K562 (cell line): ENCODE results near the gene YBX3. TPM values are rescaled to one million over a fixed set of nuclear protein-coding genes. Genes with fewer than 3 reads are reported as not detected.

Source experiments
- ATAC-seq: fragments of 200-7000 bp; cut with Tn5 transposase; 3 replicates; pipeline ENCODE4 v1.9.1; 2020; ENCODE audit warnings: moderate library complexity
- BruUV-seq: library from RNA; stranded (reverse); fragments of 400-500 nt; replicated peaks from 2 replicates; lab custom pipeline; 2021; lab: Mats Ljungman, UMichigan
- CTCF ChIA-PET: fragments of 300-600 bp; formaldehyde crosslinking; extraction: SDS; loops from one replicate; lab custom pipeline; 2021; ENCODE audit warnings: low intra/inter-chr PET ratio; lab: Yijun Ruan, JAX
- POLR2A ChIA-PET: fragments of 300-600, 350-650 bp; sonication (Branson Sonifier 250); formaldehyde crosslinking; extraction: SDS; loops from one replicate; lab custom pipeline; 2021; ENCODE audit warnings: antibody characterized with exemption, inconsistent platforms; lab: Yijun Ruan, JAX
- DNase-seq, 4 experiments: peaks; one replicate each; pipeline versions ENCODE4 v3.0.0 to v3.0.0-alpha.2; 2011 to 2018; ENCODE audit warnings: low spot score in 3 of 4, mixed read lengths in 3 of 4; ENCODE audit errors: extremely low read depth in 1 of 4
- FAIRE-seq: peaks from 2 replicates; lab custom pipeline; 2011; peaks lifted over from hg19 to GRCh38; lab: Jason Lieb, UNC
- H2AFZ ChIP-seq: 2 replicates; pipeline ENCODE4 v1.6.0; 2011; ENCODE audit warnings: low read depth, low read length, control low read depth, inconsistent platforms
- H3K27ac ChIP-seq: fragments of 200-600 bp; 3 replicates; pipeline ENCODE4 v1.8.0; 2011; ENCODE audit warnings: low read depth, mild to moderate bottlenecking, control low read depth, inconsistent platforms, low read length, moderate library complexity, mixed read lengths; ENCODE audit errors: extremely low read depth
- H3K27me3 ChIP-seq, 2 experiments: fragments of 300-600 bp in 1 of 2; 2 replicates in 1 of 2; 3 replicates in 1 of 2; pipeline versions ENCODE4 v1.6.0 to v1.8.0; 2011; ENCODE audit warnings: inconsistent platforms in 2 of 2, low read length in 2 of 2, mild to moderate bottlenecking in 1 of 2, mixed read lengths in 1 of 2, moderate library complexity in 1 of 2; ENCODE audit not compliant: control insufficient read depth in 2 of 2, insufficient read depth in 2 of 2
- H3K36me3 ChIP-seq: fragments of 300-600 bp; 3 replicates; pipeline ENCODE4 v1.8.0; 2011; ENCODE audit warnings: mild to moderate bottlenecking, low read length, inconsistent platforms; ENCODE audit not compliant: control insufficient read depth, insufficient read depth
- H3K4me1 ChIP-seq, 2 experiments: fragments of 200-600 bp in 1 of 2; replicated peaks in 1 of 2; 2 replicates in 1 of 2; 3 replicates in 1 of 2; pipeline versions ENCODE4 v1.5.1 to v1.8.0; 2011; ENCODE audit warnings: inconsistent platforms in 2 of 2, low read length in 2 of 2, mild to moderate bottlenecking in 1 of 2, mixed read lengths in 1 of 2, moderate library complexity in 1 of 2; ENCODE audit not compliant: control insufficient read depth in 2 of 2, insufficient read depth in 2 of 2
- H3K4me2 ChIP-seq: 2 replicates; pipeline ENCODE4 v1.6.1; 2011; ENCODE audit warnings: low read length, control low read depth, inconsistent platforms, mixed read lengths; ENCODE audit not compliant: insufficient read depth
- H3K4me3 ChIP-seq: fragments of 200-600 bp; sonication (generic), shearing (Covaris generic); 2 replicates; pipeline ENCODE4 v1.5.1; 2016; ENCODE audit warnings: control low read depth, inconsistent platforms
- H3K79me2 ChIP-seq: fragments of 200-600 bp; 3 replicates; pipeline ENCODE4 v1.8.0; 2011; ENCODE audit warnings: low read length, inconsistent platforms; ENCODE audit not compliant: control insufficient read depth, insufficient read depth
- H3K9ac ChIP-seq, 2 experiments: 2 replicates each; pipeline versions ENCODE4 v1.6.0 to v1.6.1; 2011; ENCODE audit warnings: low read depth in 2 of 2, low read length in 2 of 2, control low read depth in 1 of 2, inconsistent platforms in 1 of 2, mild to moderate bottlenecking in 1 of 2, mixed read lengths in 1 of 2; ENCODE audit not compliant: insufficient read depth in 1 of 2
- H3K9me1 ChIP-seq: one replicate; pipeline ENCODE4 v1.6.0; 2011; ENCODE audit warnings: inconsistent platforms, mild to moderate bottlenecking, low read length, moderate library complexity; ENCODE audit not compliant: control insufficient read depth, insufficient read depth
- H3K9me3 ChIP-seq: replicated peaks from 2 replicates; pipeline ENCODE4 v1.5.1; 2011; ENCODE audit warnings: low read depth, low read length, inconsistent platforms; ENCODE audit not compliant: control insufficient read depth, insufficient read depth
- H4K20me1 ChIP-seq: replicated peaks from 2 replicates; pipeline ENCODE4 v1.6.1; 2011; ENCODE audit warnings: low read length, inconsistent platforms, mixed read lengths; ENCODE audit not compliant: control insufficient read depth, insufficient read depth
- CBX2 ChIP-seq: fragments of 200-600 bp; sonication (generic); IDR thresholded peaks from one replicate; pipeline ENCODE4 v1.6.1; 2012; ENCODE audit warnings: mild to moderate bottlenecking, low read length, inconsistent platforms; ENCODE audit not compliant: insufficient read depth, poor library complexity, severe bottlenecking
- CBX8 ChIP-seq: fragments of 200-600 bp; sonication (generic); IDR thresholded peaks from 2 replicates; pipeline ENCODE4 v1.6.1; 2012; ENCODE audit warnings: borderline replicate concordance, mixed run types, low read depth, mild to moderate bottlenecking, moderate library complexity, mixed read lengths, low read length, control low read depth, inconsistent platforms; ENCODE audit not compliant: poor library complexity, severe bottlenecking; ENCODE audit errors: extremely low read depth
- CTCF ChIP-seq, 3 experiments: IDR thresholded peaks in 2 of 3; conservative IDR thresholded peaks in 1 of 3; 2 replicates each; pipeline ENCODE4 v1.5.1; 2011 to 2012; ENCODE audit warnings: low read length in 3 of 3, mild to moderate bottlenecking in 3 of 3, control low read depth in 2 of 3, improper control_type of control experiment in 1 of 3, inconsistent platforms in 1 of 3, low read depth in 1 of 3, mixed read lengths in 1 of 3, moderate library complexity in 1 of 3; ENCODE audit not compliant: insufficient read depth in 2 of 3
- ERF ChIP-seq: fragments of 450-650 bp; formaldehyde crosslinking; IDR thresholded peaks from 2 replicates; pipeline ENCODE4 v1.4.0; 2020; ENCODE audit warnings: mild to moderate bottlenecking, mixed read lengths
- GATAD2A ChIP-seq: fragments of 450-650 bp; IDR thresholded peaks from 2 replicates; pipeline ENCODE4 v1.6.1; 2017
- MCM3 ChIP-seq: fragments of 450-650 bp; IDR thresholded peaks from 2 replicates; pipeline ENCODE4 v1.6.1; 2016
- MTA2 ChIP-seq: fragments of 450-650 bp; IDR thresholded peaks from 2 replicates; pipeline ENCODE4 v1.6.1; 2016; ENCODE audit warnings: low read depth
- PCBP2 ChIP-seq: fragments of 200-400 bp; formaldehyde crosslinking; IDR thresholded peaks from 2 replicates; pipeline ENCODE4 v1.6.1; 2018; ENCODE audit warnings: low read length, low read depth, mild to moderate bottlenecking, moderate library complexity; ENCODE audit not compliant: poor library complexity, severe bottlenecking
- PPARD ChIP-seq: fragments of 250-450 bp; sonication (Bioruptor Pico); IDR thresholded peaks from 2 replicates; pipeline ENCODE4 v1.8.0; 2022; ENCODE audit warnings: inconsistent platforms, mild to moderate bottlenecking, moderate library complexity
- SAFB ChIP-seq: fragments of 200-400 bp; formaldehyde crosslinking; IDR thresholded peaks from 2 replicates; pipeline ENCODE4 v1.6.1; 2017; ENCODE audit warnings: low read depth, low read length, borderline replicate concordance
- SFPQ ChIP-seq: fragments of 200-400 bp; formaldehyde crosslinking; IDR thresholded peaks from 2 replicates; pipeline ENCODE4 v1.6.1; 2017; ENCODE audit warnings: mild to moderate bottlenecking, low read depth, low read length, moderate library complexity
- SIX5 ChIP-seq, 2 experiments: IDR thresholded peaks; 2 replicates each; pipeline ENCODE4 v1.6.1; 2011; ENCODE audit warnings: low read length in 2 of 2, borderline replicate concordance in 1 of 2, low read depth in 1 of 2, mild to moderate bottlenecking in 1 of 2, moderate library complexity in 1 of 2; ENCODE audit not compliant: insufficient read depth in 1 of 2
- TEAD1 ChIP-seq, 2 experiments: fragments of 450-650 bp in 1 of 2; sonication (generic) in 1 of 2; formaldehyde crosslinking; IDR thresholded peaks; 2 replicates each; pipeline versions ENCODE4 v1.4.0 to v1.8.0; 2020 to 2022; ENCODE audit warnings: mild to moderate bottlenecking in 2 of 2, missing genetic modification reagents in 1 of 2
- ZBTB17 ChIP-seq: fragments of 450-650 bp; formaldehyde crosslinking; IDR thresholded peaks from 2 replicates; pipeline ENCODE4 v1.4.0; 2020; ENCODE audit warnings: mild to moderate bottlenecking
- ZNF436 ChIP-seq: fragments of 250-450, 450-650 bp; sonication (Bioruptor Pico); formaldehyde crosslinking; IDR thresholded peaks from 2 replicates; pipeline ENCODE4 v1.7.0; 2020; ENCODE audit warnings: mild to moderate bottlenecking
- ZNF77 ChIP-seq: fragments of 250-450 bp; sonication (Bioruptor Pico); IDR thresholded peaks from 2 replicates; pipeline ENCODE4 v1.5.0; 2020
- WGBS: fragments of 100-300 bp; shearing (Covaris generic); methylation state at CpG from one replicate; pipeline ENCODE4 v1.1.6; 2016; ENCODE audit warnings: low coverage, mixed read lengths; ENCODE audit not compliant: insufficient coverage; ENCODE audit errors: missing lambda C conversion rate; 5-methylcytosine and 5-hydroxymethylcytosine counted together
- in situ Hi-C: fragments of 300-500 bp; cut with MboI; formaldehyde crosslinking; loops from 4 replicates; pipeline ENCODE4 v1.15.0; 2018; ENCODE audit warnings: inconsistent platforms, mixed read lengths
- intact Hi-C: fragments of 100-400 bp; cut with micrococcal nuclease; formaldehyde crosslinking; loops from 2 replicates; pipeline ENCODE4 v1.14.2; 2022
- polyA plus RNA-seq, 8 experiments: library from polyadenylated mRNA; depleted of rRNA in 4 of 8; stranded (reverse) in 5 of 8; unstranded in 3 of 8; fragments of >200 nt; fragmentation: Nextera tagmentation in 2 of 8; fragmentation: Illumina TruSeq in 1 of 8; extraction: Ambion mirVana in 2 of 8; extraction: Trizol in 1 of 8; gene quantifications; 2 replicates each; pipeline versions ENCODE4 v1.2.1 to v1.2.3, GENCODE V29; 2011 to 2014; ENCODE audit warnings: inconsistent platforms in 1 of 8, missing spikeins in 1 of 8
- total RNA-seq, 7 experiments: library from RNA; depleted of rRNA in 6 of 7; stranded (reverse); fragments of >200 nt in 6 of 7; fragmentation: Illumina TruSeq in 2 of 7; extraction: Trizol in 2 of 7; gene quantifications; 2 replicates each; pipeline versions ENCODE4 v1.2.1 to v1.2.3, GENCODE V29; 2011 to 2021; ENCODE audit warnings: low replicate concordance in 1 of 7

The YBX3 gene
- total and polyA plus RNA-seq, 9 of the 15 experiments (the other 6 are each of a cell fraction or from before 2014, with no cell fraction given) = 47.0 to 239 (median 81.5) TPM

GRCh38 chr12:10667581-10667980 lies 55.5 kb downstream of the YBX3 start:
- Histone ChIP-seq H3K4me3 (no peak overlapping the region), H3K9ac (no peak overlapping the region), H3K27ac (no peak overlapping the region), H3K9me1 (no peaks in the 10 kb centered on the region), H3K9me3 (no peaks in the 10 kb centered on the region), H2AFZ (no peak overlapping the region), H3K79me2 (no peaks in the 10 kb centered on the region), H3K27me3 (no peaks in the 10 kb centered on the region), H4K20me1 (no peaks in the 10 kb centered on the region), H3K4me2 (no peak overlapping the region), H3K4me1 (no peaks in the 10 kb centered on the region), H3K36me3 (no peaks in the 10 kb centered on the region)
- intact Hi-C loops (no loop called here), in situ Hi-C loops (no loop called here)
- 57% methylated on average over 1 of the region's 1 CpG for WGBS
- FAIRE-seq (no peak), ATAC-seq (no peak), DNase-seq (no peak)
- no TSS peak for BruUV-seq
- POLR2A ChIA-PET = no interaction called here
- TF ChIP-seq PCBP2 = no peak
- TF ChIP-seq PPARD (CRISPR knock-in tag) = no peak
- TF ChIP-seq CBX2 = no peak
- no peak for TF ChIP-seq MTA2
- no peak for TF ChIP-seq GATAD2A
- no peak for TF ChIP-seq MCM3
- TF ChIP-seq ZNF77 (CRISPR knock-in tag) = no peak
- no peak for TF ChIP-seq ZBTB17
- TF ChIP-seq SAFB = no peak
- TF ChIP-seq SIX5 (IDR thresholded peaks at IDR 0.05; ENCODE audit: borderline replicate concordance in 1 of 2, insufficient read depth in 1 of 2, low read depth in 1 of 2, low read length in 2 of 2) = no peak
- no peak for TF ChIP-seq ZNF436 (CRISPR knock-in tag)
- no peak for TF ChIP-seq CTCF (IDR thresholded peaks at IDR 0.05 in 2 of 3, conservative IDR thresholded peaks at IDR 0.05 in 1 of 3; ENCODE audit: insufficient read depth in 2 of 3, low read depth in 1 of 3, low read length in 3 of 3)
- no peak for TF ChIP-seq CBX8
- TF ChIP-seq SFPQ = no peak
- no peak for TF ChIP-seq ERF (CRISPR knock-in tag)
- no peak for TF ChIP-seq TEAD1 (CRISPR knock-in tag; IDR thresholded peaks at IDR 0.05)
- CTCF ChIA-PET = no interaction called here
